GM21360 (cell line): ENCODE measurements around the gene CWH43.
"Not testable (repeated sequence)": the region's sequence is repeated elsewhere in the genome, so short reads cannot be mapped to it uniquely, and the experiment has no call there.

ENCODE experiments used
- ATAC-seq: cut with Tn5 transposase; IDR thresholded peaks from one replicate; pipeline ENCODE4 v1.9.1; 2021; ENCODE audit warnings: mild to moderate bottlenecking, moderate library complexity; ENCODE audit not compliant: unreplicated experiment

CWH43 gene

GRCh38 chr4:49096215-49096614, 110.1 kb downstream of the CWH43 start:
- not testable (repeated sequence) for ATAC-seq

DNA sequence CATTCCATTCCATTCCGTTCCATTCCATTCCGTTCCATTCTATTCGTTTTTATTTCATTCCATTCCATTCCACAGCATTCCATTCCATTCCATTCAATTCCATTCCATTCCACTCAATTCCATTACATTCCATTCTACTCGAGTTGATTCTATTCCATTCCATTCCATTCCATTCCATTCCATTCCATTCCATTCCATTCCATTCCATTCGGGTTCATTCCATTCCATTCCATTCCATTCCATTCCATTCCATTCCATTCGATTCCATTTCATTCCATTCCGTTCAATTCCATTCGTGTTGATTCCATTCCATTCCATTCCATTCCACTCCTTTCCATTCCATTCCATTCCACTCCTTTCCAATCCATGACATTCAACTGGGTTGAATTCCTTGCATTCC, 110.6 kb downstream of the CWH43 start:
- ATAC-seq = peak; percentile 37

DNA sequence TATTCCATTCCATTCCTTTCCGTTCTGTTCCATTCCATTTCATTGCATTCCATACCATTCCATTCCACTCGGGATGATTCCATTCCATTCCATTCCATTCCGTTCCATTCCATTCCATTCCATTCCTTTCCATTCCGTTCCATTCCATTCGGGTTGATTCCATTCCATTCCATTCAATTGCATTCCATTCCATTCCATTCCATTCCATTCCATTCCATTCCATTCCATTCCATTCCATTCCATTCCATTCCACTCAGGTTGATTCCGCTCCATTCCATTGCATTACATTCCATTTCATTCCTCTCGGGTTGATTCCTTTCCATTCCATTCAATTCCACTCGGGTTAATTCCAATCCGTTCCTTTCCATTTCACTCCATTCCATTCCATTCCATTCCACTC, 111.0 kb downstream of the CWH43 start:
- peak; percentile 29 for ATAC-seq

DNA sequence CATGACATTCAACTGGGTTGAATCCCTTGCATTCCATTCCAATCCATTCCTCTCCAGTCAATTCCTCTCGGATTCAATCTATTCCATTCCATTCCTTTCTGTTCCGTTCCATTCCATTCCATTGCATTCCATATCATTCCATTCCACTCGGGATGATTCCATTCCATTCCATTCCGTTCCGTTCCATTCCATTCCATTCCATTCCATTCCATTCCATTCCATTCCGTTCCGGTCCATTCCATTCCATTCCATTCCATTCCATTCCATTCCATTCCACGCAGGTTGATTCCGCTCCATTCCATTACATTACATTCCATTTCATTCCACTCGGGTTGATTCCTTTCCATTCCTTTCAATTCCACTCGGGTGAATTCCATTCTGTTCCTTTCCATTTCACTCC, 111.4 kb downstream of the CWH43 start:
- not testable (repeated sequence) for ATAC-seq

- ATAC-seq = not testable (repeated sequence)
Measured at GRCh38 chr4:49098034-49098759, 112.1 kb downstream of the CWH43 start.

DNA sequence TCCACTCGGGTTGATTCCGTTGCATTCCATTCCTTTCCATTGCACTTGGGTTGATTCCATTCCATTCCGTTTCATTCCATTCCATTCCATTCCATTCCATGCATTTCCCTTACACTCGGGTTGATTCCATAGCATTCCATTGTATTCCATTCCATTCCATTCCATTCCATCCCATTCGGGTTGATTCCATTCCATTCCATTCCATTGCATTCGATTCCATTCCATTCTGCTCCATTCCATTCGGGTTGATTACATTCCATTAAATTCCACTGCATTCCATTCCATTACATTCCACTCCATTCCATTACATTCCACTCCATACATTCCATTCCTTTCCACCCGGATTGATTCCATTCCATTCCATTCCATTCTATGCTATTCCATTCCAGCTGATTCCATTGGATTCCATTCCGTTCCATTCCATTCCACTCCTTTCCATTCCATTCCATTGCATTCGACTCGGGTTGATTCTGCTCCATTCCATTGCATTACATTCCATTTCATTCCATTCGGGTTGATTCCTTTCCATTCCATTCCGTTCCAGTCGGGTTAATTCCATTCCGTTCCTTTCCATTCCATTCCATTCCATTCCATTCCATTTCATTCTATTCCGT, 113.9 kb downstream of the CWH43 start:
- ATAC-seq = not testable (repeated sequence)

- peak; percentile 27 for ATAC-seq
Measured at GRCh38 chr4:49102344-49102898, 116.3 kb downstream of the CWH43 start.

GRCh38 chr4:49103436-49104136, 117.5 kb downstream of the CWH43 start:
- not testable (repeated sequence) for ATAC-seq

GRCh38 chr4:49104231-49104930, 118.3 kb downstream of the CWH43 start:
- not testable (repeated sequence) for ATAC-seq

GRCh38 chr4:49105248-49105904, 119.3 kb downstream of the CWH43 start:
- ATAC-seq = not testable (repeated sequence)

- not testable (repeated sequence) for ATAC-seq
Measured at GRCh38 chr4:49107262-49107661, 121.2 kb downstream of the CWH43 start.

DNA sequence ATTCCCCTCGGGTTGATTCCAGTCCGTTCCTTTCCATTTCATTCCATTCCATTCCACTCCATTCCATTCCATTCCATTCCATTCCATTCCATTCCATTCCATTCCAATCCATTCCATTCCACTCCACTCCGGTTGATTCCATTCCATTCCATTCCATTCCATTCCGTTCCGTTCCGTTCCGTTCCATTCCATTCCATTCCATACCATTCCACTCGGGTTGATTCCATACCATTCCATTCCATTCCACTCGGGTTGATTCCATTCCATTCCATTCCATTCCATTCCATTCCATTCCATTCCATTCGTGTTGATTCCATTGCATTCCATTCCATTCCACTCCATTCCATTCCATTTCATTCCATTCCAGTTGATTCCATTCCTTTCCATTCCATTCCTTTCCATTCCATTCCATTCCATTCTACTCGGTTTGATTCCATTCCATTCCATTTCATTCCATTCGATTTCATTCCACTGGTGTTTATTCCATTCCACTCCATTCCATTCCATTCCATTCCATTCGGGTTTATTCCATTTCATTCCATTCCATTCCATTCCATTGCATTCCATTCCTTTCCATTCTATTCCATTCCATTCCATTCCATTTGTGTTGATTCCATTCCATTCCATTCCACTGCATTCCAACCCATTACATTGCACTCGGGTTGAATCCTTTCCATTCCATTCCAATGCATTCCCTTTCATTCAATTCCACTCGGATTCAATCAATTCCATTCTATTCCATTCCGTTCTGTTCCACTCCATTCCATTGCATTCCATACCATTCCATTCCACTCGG, 122.3 kb downstream of the CWH43 start:
- peak; percentile 32 for ATAC-seq

DNA sequence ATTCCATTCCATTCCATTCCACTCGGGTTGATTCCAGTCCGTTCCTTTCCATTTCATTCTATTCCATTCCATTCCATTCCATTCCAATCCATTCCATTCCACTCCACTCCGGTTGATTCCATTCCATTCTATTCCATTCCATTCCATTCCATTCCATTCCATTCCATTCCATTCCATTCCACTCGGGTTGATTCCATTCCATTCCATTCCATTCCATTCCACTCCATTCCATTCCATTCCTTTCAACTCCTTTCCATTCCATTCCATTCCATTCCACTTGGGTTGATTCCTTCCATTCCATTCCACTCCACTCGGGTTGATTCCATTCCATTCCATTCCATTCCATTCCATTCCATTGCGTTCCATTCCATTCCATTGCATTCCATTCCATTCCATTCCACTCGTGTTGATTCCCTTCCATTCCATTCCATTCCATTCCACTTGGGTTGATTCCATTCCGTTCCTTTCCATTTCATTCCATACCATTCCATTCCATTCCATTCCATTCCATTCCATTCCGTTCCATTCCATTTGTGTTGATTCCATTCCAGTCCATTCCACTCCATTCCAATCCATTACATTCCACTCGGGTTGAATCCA, 123.6 kb downstream of the CWH43 start:
- ATAC-seq = peak; percentile 32

DNA sequence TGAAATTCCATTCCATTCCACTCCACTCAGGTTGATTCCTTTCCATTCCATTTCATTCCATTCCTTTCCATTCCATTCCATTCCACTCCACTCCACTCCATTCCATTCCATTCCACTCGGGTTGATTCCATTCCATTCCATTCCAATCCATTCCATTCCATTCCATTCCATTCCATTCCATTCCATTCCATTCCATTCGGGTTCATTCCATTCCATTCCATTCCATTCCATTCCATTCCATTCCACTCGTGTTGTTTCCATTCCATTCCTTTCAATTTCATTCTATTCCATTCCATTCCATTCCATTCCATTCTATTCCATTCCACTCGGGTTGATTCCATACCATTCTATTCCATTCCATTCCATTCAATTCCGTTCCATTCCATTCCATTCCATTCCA, 124.5 kb downstream of the CWH43 start:
- peak; percentile 54 for ATAC-seq
